Cerebellar nuclear complex (tissue), 1 donor: ENCODE measurements around the gene C18orf32.
"Not testable (repeated sequence)": the region's sequence is repeated elsewhere in the genome, so short reads cannot be mapped to it uniquely, and the experiment has no call there.

Source experiments
- DNase-seq, 2 experiments: peaks; one replicate each; lab custom pipeline; 2025; lab: John Stamatoyannopoulos, UW

Gene C18orf32

GRCh38 chr18:49467599-49467998 lies 19.4 kb downstream of the C18orf32 start:
- no peak for DNase-seq

- DNase-seq, result no peak
Measured at GRCh38 chr18:49467019-49467563, 19.9 kb downstream of the C18orf32 start.

GRCh38 chr18:49464718-49465598 lies 22.1 kb downstream of the C18orf32 start:
- no peak for DNase-seq

DNA sequence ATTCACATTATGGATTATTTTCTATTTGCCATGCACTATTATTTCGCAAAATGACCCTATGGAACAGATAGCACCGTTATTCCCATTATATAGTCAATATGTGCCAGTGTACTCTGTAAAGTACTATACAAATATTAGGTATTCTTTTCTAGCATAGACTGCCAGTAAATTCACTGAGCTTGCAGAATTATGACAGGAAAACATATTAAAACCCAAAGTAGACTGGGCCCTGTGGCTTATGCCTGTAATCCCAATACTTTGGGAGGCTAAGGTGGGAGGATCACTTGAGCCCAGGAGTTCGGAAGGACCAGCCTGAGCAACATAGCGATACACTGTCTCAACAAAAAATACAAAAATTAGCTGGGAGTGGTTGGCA lies 25.4 kb downstream of the C18orf32 start:
- DNase-seq, result no peak

GRCh38 chr18:49460976-49461601 lies 25.9 kb downstream of the C18orf32 start:
- DNase-seq, result no peak

DNA sequence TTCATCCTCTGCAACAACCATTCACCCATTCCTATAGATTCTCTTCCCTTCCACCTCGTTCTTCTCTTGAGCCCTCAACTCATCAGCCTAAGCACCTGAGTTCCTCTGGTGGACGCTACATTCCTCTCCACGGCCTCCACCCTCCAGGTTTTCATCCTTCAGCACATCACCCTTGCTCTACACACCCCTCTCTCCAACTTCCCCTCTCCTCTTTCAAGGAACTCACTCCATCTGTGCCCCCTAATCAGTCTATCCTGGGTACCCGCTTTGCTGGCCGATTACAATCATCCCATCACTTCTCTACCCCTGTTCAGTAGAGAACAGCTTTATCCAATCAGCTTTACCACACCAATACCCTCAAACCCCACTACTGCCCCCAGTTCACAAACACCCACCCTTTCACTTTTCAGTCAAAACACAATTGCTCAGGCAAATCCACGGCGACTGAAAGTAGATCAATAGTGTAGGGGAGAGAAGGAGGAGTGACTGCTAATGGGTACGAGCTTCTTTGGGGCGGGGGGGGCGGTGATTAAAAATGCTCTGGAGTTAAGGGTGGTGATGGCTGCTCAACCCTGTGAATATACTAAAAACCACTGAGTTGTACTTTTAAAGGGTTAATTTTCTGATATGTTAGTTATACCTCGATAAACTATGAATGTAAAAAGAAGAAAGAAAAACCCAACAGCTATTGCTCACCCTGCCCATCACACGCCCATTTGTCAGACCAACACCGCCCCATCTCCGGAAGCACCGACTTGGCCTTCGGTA lies 27.4 kb downstream of the C18orf32 start:
- DNase-seq, result no peak

DNA sequence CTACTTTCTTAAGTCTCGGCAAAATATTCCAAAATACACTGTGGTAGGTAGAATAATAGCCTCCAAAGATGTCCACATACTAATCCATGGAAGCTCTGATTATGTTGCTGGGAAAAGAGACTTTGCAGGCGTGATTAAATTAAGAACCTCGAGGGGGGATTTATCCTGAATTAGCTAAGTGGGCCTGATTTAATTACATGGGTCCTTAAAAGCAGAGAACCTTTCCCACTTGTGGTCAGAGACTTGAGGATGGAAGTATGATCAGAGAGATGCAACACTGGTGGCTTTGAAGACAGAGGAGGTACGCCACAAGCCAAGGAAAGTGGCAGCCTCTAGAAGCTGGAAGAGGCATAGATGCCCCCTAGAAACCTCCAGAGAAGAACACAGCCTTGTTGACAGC lies 29.4 kb downstream of the C18orf32 start:
- DNase-seq, result no peak

- DNase-seq, result no peak
Measured at GRCh38 chr18:49456794-49457193, 30.2 kb downstream of the C18orf32 start.

GRCh38 chr18:49452534-49452933 lies 34.5 kb downstream of the C18orf32 start:
- not testable (repeated sequence) for DNase-seq

- no peak for DNase-seq
Measured at GRCh38 chr18:49447810-49448745, 39.0 kb downstream of the C18orf32 start.

DNA sequence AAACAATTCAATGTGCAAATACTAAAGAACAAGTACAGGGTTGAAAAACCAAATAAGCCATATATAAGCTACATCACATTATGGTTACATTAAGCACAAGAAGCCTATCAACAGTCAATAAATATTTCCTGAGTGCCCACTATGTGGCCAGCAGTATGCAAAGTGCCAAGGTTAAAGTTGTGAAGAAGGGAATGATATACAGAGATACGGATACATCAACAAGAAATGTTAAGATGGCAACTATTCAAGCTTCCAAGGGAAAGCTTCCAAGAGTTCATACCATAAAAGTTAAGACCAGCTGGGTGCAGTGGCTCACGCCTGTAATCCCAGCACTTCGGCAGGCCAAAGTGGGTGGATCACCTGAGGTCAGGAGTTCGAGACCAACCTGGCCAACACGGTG lies 40.6 kb downstream of the C18orf32 start:
- DNase-seq, result no peak

- no peak for DNase-seq
Measured at GRCh38 chr18:49444581-49444980, 42.5 kb downstream of the C18orf32 start.

- no peak for DNase-seq
Measured at GRCh38 chr18:49443837-49444236, 43.2 kb downstream of the C18orf32 start.

DNA sequence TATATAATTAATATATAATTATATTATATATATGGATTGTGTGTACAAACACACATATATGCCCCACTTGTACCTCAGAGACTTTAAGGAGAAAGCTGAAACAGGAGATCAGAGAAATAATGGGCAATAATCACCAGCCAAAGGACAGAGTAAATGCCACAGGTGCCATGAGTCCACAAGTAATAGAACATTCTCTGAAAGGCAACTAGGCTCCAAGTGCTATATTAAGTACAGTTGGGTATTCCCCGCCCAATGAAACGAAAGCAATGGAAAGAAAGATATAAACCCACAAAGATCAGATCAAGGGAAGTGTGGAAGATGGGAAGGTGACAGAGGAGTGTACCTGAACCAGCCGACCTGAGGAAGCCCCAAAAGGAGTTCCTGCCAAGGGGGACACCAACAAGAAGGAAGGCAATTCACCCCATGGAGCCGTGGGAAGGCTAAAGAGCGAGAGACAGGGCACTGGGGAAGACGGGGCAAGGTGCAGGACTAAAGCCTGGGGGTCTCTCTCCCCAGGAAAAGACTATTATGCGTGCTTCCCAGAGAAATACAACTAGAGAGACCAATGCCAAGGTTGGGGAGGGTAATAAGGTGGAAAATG lies 45.6 kb downstream of the C18orf32 start:
- DNase-seq, result no peak

- DNase-seq, result no peak
Measured at GRCh38 chr18:49435170-49435569, 51.9 kb downstream of the C18orf32 start.

DNA sequence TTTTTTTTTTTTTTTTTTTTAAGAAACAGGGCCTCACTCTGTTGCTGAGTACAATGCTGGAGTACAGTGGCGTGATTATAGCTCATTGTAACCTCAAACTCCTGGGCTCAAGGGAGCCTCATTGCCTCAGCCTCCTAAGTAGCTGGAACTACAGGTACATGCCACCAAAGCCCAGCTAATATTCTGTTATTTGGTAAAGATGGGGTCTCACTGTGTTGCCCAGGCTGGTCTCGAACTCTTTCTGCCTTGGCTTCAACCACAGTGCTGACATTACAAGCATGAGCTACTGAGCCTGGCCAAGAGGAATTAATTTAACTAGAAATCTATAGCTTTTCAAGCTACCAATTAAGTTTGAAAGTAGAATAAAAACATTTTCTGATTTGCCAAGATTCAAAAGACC lies 54.4 kb downstream of the C18orf32 start:
- no peak for DNase-seq

GRCh38 chr18:49431165-49431962 lies 55.7 kb downstream of the C18orf32 start:
- DNase-seq, result no peak
